ENCODE results near the gene SFT2D1.
A peak's percentile ranks its signal among the peaks of the same experiment; 100 is the strongest.

Gene SFT2D1

GRCh38 chr6:166277892-166278578 lies 64.3 kb downstream of the SFT2D1 start:
- DNase-seq (ENCODE audit: low read depth in 2 of 2): no peak

GRCh38 chr6:166277018-166277417 lies 65.3 kb downstream of the SFT2D1 start:
- no peak for DNase-seq (ENCODE audit: low read depth in 2 of 2)

- DNase-seq (ENCODE audit: low read depth in 2 of 2): peak; percentile 67 to 72
These were observed 66.6 kb downstream of the SFT2D1 start for GRCh38 chr6:166275714-166276166.

- no peak for DNase-seq (ENCODE audit: low read depth in 2 of 2)
These were observed 67.5 kb downstream of the SFT2D1 start for GRCh38 chr6:166274739-166275370.

- no peak for DNase-seq (ENCODE audit: low read depth in 2 of 2)
These were observed 68.2 kb downstream of the SFT2D1 start for GRCh38 chr6:166274163-166274562.

- no peak for DNase-seq (ENCODE audit: low read depth in 2 of 2)
These were observed 71.0 kb downstream of the SFT2D1 start for GRCh38 chr6:166271376-166271765.

- DNase-seq (ENCODE audit: low read depth in 2 of 2): no peak
These were observed 71.5 kb downstream of the SFT2D1 start for GRCh38 chr6:166270706-166271375.

Data from activated CD4-positive, alpha-beta T cell treated with anti-CD3 and anti-CD28 coated beads for 24 hours (primary cell).